Dermis microvascular lymphatic vessel endothelial cell (primary cell): ENCODE data around the gene MS4A6A. TPM values are rescaled to one million over a fixed set of nuclear protein-coding genes. Genes with fewer than 3 reads are reported as not detected.
"Not testable (repeated sequence)": the region's sequence is repeated elsewhere in the genome, so short reads cannot be mapped to it uniquely, and the experiment has no call there.

Experiments
- DNase-seq, 2 donors: peaks; one replicate each; pipeline versions ENCODE4 v3.0.0 to v3.0.0-alpha.2; 2010; ENCODE audit warnings: low read depth in 2 of 2
- total RNA-seq: library from RNA; depleted of rRNA; stranded (reverse); fragments of >200 nt; gene quantifications from 2 replicates; pipeline ENCODE4 v1.2.1, GENCODE V29; 2014

The MS4A6A gene
- total RNA-seq, result 0.26 and 0.63 TPM in 2 replicates

- peak in 1 of 2 donors; percentile 80 for DNase-seq
Observed at GRCh38 chr11:60182541-60183330, at the start of gene MS4A6A. Gene MS4A6A (minus strand): TSS chr11:60183083. CDS start chr11:60181727, 1,356 bp downstream.

- DNase-seq, result no peak
Observed at GRCh38 chr11:60230681-60231080, 47.8 kb upstream of the MS4A6A start.

DNA sequence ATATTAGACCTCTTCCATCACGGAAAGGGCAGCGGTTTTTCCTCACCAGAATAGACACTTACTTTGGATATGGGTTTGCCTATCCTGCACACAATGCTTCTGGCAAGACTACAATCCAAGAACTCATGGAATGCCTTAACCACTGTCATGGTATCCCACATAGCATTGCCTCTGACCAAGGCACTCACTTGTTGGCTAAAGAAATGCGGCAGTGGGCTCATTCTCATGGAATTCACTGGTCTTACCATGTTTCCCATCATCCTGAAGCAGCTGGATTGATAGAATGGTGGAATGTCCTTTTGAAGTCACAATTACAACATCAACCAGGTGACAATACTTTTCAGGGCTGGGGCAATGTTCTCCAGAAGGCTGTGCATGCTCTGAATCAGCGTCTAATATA is 39.3 kb upstream of the MS4A6A start:
- no peak for DNase-seq

DNA sequence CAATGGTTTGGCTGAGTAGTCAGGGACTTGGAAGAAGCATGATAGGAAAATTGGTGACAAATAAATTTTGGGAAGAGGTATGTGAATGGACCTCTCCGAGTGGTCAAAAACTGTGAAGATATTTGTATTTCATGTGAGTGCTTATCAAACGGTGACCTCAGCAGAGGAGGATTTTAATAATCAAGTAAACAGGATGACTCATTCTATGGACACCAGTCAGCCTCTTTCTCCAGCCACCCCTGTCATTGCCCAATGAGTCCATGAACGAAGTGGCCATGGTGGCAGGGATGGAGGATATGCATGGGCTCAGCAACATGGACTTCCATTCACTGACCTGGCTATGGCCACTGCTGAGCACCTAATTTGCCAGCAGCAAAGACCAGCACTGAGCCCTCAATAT is 38.8 kb upstream of the MS4A6A start:
- DNase-seq, result no peak

DNA sequence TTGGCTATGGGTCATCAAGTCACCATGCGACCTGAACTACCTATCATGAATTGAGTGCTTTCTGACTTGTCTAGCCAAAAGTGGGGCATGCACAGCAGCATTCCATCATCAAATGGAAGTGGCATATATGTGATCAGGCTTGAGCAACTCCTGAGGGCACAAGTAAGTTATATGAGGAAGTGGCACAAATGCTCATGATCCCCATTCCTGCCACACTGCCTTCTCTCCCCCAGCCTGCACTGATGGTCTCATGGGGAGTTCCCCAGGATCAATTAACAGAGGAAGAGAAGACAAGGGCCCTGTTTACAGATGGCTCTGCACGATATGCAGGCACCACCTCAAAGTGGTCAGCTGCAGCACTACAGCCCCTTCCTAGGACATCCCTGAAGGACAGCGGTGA is 38.3 kb upstream of the MS4A6A start:
- no peak for DNase-seq

DNA sequence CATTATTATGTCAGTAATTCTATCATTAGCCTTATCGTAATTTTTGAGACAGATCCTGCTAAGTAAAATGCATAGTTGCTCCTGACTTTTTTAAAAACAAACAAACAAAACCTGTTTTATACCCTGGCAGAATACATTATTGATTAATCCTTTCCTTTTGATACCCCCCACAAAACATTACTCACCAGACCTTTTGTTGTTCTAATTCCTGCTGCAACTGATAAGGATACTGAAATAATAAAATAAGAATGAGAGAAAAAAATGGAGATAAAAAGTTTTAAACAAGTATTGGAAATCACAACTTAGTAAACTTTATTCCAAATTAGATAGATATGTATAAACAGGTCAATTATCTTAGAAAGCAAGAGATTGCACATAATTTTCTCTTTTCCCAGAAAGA is 31.5 kb upstream of the MS4A6A start:
- no peak for DNase-seq

- DNase-seq, result no peak
Observed at GRCh38 chr11:60211206-60211605, 28.3 kb upstream of the MS4A6A start.

GRCh38 chr11:60209977-60210376 is 27.1 kb upstream of the MS4A6A start:
- no peak for DNase-seq

DNA sequence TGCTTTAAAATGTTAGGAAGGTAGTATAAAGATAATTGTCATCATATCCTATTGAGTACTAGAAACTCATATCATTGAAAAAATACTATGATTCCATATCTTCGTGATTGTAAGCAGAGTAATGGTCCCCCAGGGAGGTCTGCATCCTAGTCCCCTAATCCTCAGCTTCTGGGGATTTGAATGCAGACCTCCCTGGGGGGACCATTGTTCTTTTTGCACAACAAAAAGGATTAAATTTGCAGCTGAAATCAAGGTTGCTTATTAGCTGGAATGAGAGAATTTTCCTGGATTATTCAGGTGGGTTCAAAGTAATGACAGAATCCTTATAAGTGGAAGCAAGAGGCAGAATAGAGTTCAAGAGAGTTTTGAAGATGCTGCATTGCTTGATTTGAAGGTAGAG is 26.1 kb upstream of the MS4A6A start:
- DNase-seq, result no peak

DNA sequence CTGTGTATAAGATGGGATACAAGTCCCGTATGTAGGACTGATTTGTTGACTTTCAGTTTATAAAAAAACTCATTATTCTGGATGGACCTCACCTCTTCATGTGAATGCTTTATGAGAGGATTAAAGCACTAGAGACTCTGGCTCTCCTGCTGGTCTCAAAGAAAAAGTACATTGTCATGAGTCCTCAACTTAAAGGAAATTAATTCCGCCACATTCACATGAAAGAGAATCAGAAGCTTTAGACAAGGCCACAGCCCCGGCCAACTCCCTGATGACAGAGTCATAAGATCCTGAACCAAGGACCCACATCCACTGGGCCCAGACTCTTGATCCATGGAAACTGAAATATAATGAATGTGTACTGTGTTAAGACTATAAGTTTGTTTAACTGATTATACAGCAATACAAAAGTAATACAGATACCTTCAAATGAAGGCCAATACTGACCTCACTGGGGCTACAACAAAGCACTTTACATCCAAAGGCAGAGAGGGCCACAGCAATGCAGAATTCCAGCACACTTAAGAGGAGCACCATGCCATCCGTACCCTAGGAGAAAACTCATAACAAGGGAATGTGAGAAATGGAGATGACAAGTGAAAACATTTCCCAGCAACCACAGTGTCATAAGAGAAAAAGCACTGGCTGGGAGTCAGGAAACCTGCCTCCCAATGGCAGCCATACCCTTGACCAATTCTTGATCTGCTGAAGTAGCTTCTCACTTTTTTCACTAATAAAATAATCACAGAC is 25.4 kb upstream of the MS4A6A start:
- no peak for DNase-seq

GRCh38 chr11:60206616-60207015 is 23.7 kb upstream of the MS4A6A start:
- no peak for DNase-seq

DNA sequence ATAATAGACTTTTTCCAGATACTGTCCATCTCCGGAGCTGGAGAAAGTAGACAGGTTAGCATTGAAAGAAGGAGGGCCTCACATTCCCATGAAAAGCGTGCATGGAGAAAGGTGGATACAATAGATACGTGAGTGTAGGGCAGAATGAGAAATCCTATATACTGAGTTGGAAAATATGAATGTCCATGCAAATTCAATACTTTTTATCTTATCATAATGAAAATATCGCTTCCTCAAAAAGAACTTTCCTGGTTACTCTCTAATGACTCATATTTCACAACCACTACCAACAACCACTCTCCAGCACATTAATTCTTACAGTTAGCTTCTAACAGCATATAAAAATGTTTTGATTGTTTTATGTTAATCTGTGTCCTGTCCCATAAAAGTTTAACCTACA is 22.0 kb upstream of the MS4A6A start:
- DNase-seq, result peak in 1 of 2 donors; percentile 8

GRCh38 chr11:60201334-60201733 is 18.5 kb upstream of the MS4A6A start:
- DNase-seq, result not testable (repeated sequence)

DNA sequence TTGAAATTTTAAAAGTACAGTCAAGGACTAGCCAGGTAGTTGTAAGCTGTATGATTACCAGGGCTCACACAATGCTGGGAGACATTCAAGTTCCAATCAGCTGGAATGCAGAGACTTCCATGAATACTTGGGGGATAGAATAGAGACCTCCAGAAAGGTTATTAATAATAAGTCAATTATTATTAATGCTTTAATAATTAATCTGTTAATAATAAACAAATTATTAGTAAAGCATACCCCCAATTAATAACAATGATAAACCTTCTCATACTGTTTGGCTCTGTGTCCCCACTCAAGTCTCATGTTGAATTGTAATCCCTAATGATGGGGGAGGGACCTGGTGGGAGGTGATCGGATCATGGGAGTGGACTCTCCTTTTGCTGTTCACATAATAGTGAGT is 14.6 kb upstream of the MS4A6A start:
- DNase-seq, result no peak

DNA sequence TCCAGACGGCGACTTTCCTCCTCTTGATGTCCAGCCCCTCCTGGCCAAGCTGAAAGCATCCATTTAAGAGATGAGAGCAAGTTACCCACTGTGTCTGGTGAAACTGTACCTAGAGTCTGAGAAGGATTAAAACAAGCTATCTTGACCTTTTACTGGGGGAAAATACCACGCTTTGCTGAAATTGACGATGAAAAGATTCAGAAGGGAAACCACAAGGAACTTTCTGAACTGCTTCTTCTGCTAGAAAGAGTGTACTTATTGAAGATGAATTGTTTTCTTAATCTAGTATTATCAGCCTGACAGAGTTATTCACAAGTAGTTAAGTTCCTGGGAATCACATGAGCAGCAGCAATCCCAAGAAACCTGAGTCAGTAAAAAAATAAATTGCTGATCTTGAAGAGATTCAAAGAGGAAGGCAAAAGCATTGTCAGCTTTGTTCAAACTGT is 13.1 kb upstream of the MS4A6A start:
- peak in 1 of 2 donors; percentile 47 for DNase-seq

- DNase-seq, result peak in 1 of 2 donors; percentile 70
Observed at GRCh38 chr11:60194511-60194910, 11.6 kb upstream of the MS4A6A start.

DNA sequence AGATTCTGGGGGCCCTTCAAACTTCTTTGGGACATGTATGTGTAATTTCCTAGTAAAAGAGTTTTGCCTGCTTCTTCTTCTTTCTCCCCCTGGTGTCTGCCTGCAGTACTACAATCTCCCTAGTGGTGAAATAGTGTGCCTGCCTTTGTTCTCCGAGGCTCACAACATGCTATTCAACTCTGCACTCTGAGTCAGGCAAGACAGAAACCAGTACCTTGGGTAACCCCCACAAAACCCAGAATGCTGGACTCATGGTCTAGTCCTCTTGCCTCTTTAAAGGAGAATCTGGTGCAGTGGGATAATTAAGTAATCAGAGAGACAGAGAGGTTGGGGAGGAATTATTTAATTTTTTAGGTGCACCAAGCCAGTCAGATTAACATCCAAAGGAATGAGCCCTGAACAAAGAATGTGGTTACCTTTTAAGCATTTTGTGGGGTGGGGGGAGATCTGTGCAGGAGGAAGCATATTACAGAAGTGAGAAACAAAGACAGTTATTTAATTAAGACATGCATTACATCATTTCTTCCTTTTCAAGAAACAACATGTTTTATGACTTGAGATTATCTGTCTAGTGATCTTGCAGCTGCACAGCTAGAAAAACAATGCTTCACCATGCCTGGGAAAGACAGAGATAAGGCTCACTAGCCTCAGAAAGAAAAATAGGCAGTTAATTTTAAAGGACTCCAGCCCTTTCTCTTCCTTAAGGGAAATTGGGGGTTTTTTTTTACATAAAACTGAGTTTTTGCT is 11.0 kb upstream of the MS4A6A start:
- peak; percentile 53 to 91 for DNase-seq

- not testable (repeated sequence) for DNase-seq
Observed at GRCh38 chr11:60192564-60192963, 9.7 kb upstream of the MS4A6A start.

DNA sequence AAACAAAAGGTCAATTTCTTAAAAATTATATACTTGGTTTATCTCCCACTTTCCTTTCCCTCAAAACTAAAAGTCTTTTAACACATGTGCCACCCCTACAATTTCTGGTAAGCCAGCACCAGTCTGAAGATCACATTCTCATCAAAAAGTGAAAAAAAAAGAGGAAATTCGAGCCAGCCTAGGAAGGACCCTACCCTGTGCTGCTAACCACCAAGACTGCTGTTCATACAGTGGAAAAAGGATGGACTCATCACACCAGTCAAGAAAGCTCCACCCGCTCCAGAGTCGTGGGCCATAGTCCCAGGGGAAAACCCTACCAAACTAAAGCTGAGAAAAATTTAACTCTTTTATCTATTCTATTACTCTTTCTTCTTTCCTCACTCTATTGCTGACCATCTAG is 5.6 kb upstream of the MS4A6A start:
- not testable (repeated sequence) for DNase-seq

- not testable (repeated sequence) for DNase-seq
Observed at GRCh38 chr11:60186128-60186527, 3.2 kb upstream of the MS4A6A start.

DNA sequence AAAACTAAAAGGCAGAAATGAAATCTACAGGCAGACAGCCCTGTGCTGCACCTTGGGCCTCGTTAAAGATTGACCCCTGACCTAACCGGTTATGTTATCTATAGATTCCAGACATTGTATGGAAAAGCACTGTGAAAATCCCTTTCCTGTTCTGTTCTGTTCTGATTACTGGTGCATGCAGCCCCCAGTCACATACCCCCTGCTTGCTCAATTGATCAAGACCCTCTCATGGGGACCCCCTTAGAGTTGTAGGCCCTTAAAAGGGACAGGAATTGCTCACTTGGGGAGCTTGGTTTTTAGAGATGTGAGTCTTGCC is 2.6 kb upstream of the MS4A6A start:
- DNase-seq, result not testable (repeated sequence)

- no peak for DNase-seq
Observed at GRCh38 chr11:60184824-60185511, 2.1 kb upstream of the MS4A6A start.
